B cell (primary cell): Measurements from ENCODE around the gene G6PC3. TPM values are rescaled to one million over a fixed set of nuclear protein-coding genes. Genes with fewer than 3 reads are reported as not detected.

Experiments used
- ATAC-seq: fragments of 200-7000 bp; cut with Tn5 transposase; one replicate; pipeline ENCODE4 v1.10.0; 2021; ENCODE audit warnings: low read depth, mild to moderate bottlenecking, moderate number of reproducible peaks, moderate library complexity
- CTCF ChIA-PET: fragments of 350-600 bp; sonication (Branson Sonifier 250); formaldehyde crosslinking; loops from one replicate; lab custom pipeline; 2021; ENCODE audit warnings: antibody characterized with exemption, inconsistent platforms; lab: Charles Lee
- POLR2A ChIA-PET: fragments of 350-600 bp; sonication (Branson Sonifier 250); formaldehyde crosslinking; loops from one replicate; lab custom pipeline; 2021; ENCODE audit warnings: antibody characterized with exemption; lab: Charles Lee
- DNase-seq: peaks from one replicate; pipeline ENCODE4 v3.0.0; 2013
- H2AFZ ChIP-seq: 2 replicates; pipeline ENCODE4 v1.6.1; 2012; ENCODE audit warnings: mild to moderate bottlenecking, low read depth, low read length; ENCODE audit not compliant: insufficient read depth, poor library complexity, severe bottlenecking
- H3K27ac ChIP-seq, 2 donors: 1 replicate in 1 of 2; 2 replicates in 1 of 2; pipeline ENCODE4 v1.5.1; 2012 to 2013; ENCODE audit warnings: low read length in 2 of 2, mild to moderate bottlenecking in 2 of 2, moderate library complexity in 1 of 2
- H3K27me3 ChIP-seq, 4 experiments: fragments of 200-600 bp in 1 of 4; sonication (generic) in 1 of 4; replicated peaks in 1 of 4; 1 replicate in 2 of 4; 2 replicates in 2 of 4; pipeline versions ENCODE4 v1.6.1 to v1.7.0; 2013 to 2016; ENCODE audit warnings: low read length in 3 of 4, mild to moderate bottlenecking in 2 of 4, mixed read lengths in 1 of 4, moderate library complexity in 1 of 4; ENCODE audit not compliant: insufficient read depth in 4 of 4, control insufficient read depth in 3 of 4; ENCODE audit errors: control extremely low read depth in 1 of 4
- H3K36me3 ChIP-seq, 2 experiments: replicated peaks in 1 of 2; 1 replicate in 1 of 2; 2 replicates in 1 of 2; pipeline versions ENCODE4 v1.6.1 to v1.7.1; 2013; ENCODE audit warnings: low read length in 1 of 2; ENCODE audit not compliant: insufficient read depth in 2 of 2, control insufficient read depth in 1 of 2; ENCODE audit errors: control extremely low read depth in 1 of 2, extremely low read depth in 1 of 2
- H3K4me1 ChIP-seq, 2 donors: fragments of 200-600 bp in 1 of 2; sonication (generic) in 1 of 2; 1 replicate in 1 of 2; 2 replicates in 1 of 2; pipeline versions ENCODE4 v1.5.1 to v1.6.1; 2013 to 2017; ENCODE audit warnings: low read length in 2 of 2; ENCODE audit not compliant: control insufficient read depth in 2 of 2, insufficient read depth in 2 of 2
- H3K4me2 ChIP-seq: replicated peaks from 2 replicates; pipeline ENCODE3; 2012; ENCODE audit warnings: mild to moderate bottlenecking, low read depth, low read length; ENCODE audit not compliant: poor library complexity, severe bottlenecking
- H3K4me3 ChIP-seq, 5 experiments: fragments of 200-600 bp in 1 of 5; sonication (generic) in 1 of 5; 1 replicate in 3 of 5; 2 replicates in 2 of 5; pipeline versions ENCODE4 v1.5.1 to v1.7.0; 2011 to 2016; ENCODE audit warnings: low read length in 4 of 5, mild to moderate bottlenecking in 4 of 5, low read depth in 2 of 5, control low read depth in 1 of 5, moderate library complexity in 1 of 5; ENCODE audit not compliant: insufficient read depth in 1 of 5; ENCODE audit errors: control extremely low read depth in 1 of 5, extremely low read depth in 1 of 5
- H3K79me2 ChIP-seq: fragments of 200-600 bp; sonication (generic); one replicate; pipeline ENCODE4 v1.6.0; 2016; ENCODE audit warnings: low read length; ENCODE audit not compliant: control insufficient read depth, insufficient read depth
- H3K9ac ChIP-seq: fragments of 200-600 bp; sonication (generic); 2 replicates; pipeline ENCODE4 v1.6.1; 2017; ENCODE audit warnings: mild to moderate bottlenecking, low read length, moderate library complexity
- H3K9me3 ChIP-seq, 3 donors: one replicate each; pipeline versions ENCODE4 v1.6.1 to v1.7.1; 2013; ENCODE audit warnings: low read length in 2 of 3; ENCODE audit not compliant: control insufficient read depth in 2 of 3, insufficient read depth in 1 of 3; ENCODE audit errors: control extremely low read depth in 1 of 3
- H4K20me1 ChIP-seq: 2 replicates; pipeline ENCODE4 v1.6.0; 2012; ENCODE audit warnings: mild to moderate bottlenecking, low read length; ENCODE audit not compliant: insufficient read depth, control insufficient read depth, poor library complexity, severe bottlenecking
- H3K27ac Mint-ChIP-seq: one replicate; pipeline ENCODE4 v1.8.0; 2021; ENCODE audit warnings: mixed read lengths
- H3K27me3 Mint-ChIP-seq: one replicate; pipeline ENCODE4 v1.8.0; 2021; ENCODE audit warnings: mixed read lengths
- H3K4me1 Mint-ChIP-seq: one replicate; pipeline ENCODE4 v1.8.0; 2021; ENCODE audit warnings: mixed read lengths
- H3K4me3 Mint-ChIP-seq: one replicate; pipeline ENCODE4 v1.8.0; 2021; ENCODE audit warnings: mixed read lengths
- H3K9me3 Mint-ChIP-seq: one replicate; pipeline ENCODE4 v1.8.0; 2022; ENCODE audit warnings: mixed read lengths; ENCODE audit not compliant: insufficient read depth
- EZH2 ChIP-seq: IDR thresholded peaks from 2 replicates; pipeline ENCODE4 v1.6.1; 2012; ENCODE audit warnings: borderline replicate concordance, low read depth, mild to moderate bottlenecking, moderate library complexity, low read length; ENCODE audit not compliant: insufficient read depth, poor library complexity, severe bottlenecking
- WGBS: methylation state at CpG from one replicate; pipeline ENCODE4 v1.1.5; 2013; ENCODE audit warnings: missing lambda C conversion rate; ENCODE audit not compliant: insufficient coverage; 5-methylcytosine and 5-hydroxymethylcytosine counted together
- intact Hi-C: fragments of 100-400 bp; cut with micrococcal nuclease; formaldehyde crosslinking; loops from one replicate; pipeline ENCODE4 v1.10.0; 2022
- polyA plus RNA-seq: library from polyadenylated mRNA; depleted of rRNA; stranded (reverse); fragments of >200 nt; gene quantifications from 2 replicates; pipeline ENCODE4 v1.2.3, GENCODE V29; 2012
- total RNA-seq, 2 donors: library from RNA; stranded (reverse); fragments of 120-200 nt in 1 of 2; gene quantifications; 1 replicate in 1 of 2; 2 replicates in 1 of 2; pipeline versions ENCODE4 v1.2.3 to v1.2.4, GENCODE V29; 2013 to 2022
- TF ChIP-seq, protein P1 (sequence below): fragments of 200-600 bp; IDR thresholded peaks from one replicate; pipeline ENCODE4 v1.8.0; 2022; ENCODE audit warnings: antibody characterized with exemption, mild to moderate bottlenecking

The G6PC3 gene
- total and polyA plus RNA-seq, 2 donors (not counting 1 experiment from before 2014, with no cell fraction given) = 24.3 to 28.5 TPM

DNA sequence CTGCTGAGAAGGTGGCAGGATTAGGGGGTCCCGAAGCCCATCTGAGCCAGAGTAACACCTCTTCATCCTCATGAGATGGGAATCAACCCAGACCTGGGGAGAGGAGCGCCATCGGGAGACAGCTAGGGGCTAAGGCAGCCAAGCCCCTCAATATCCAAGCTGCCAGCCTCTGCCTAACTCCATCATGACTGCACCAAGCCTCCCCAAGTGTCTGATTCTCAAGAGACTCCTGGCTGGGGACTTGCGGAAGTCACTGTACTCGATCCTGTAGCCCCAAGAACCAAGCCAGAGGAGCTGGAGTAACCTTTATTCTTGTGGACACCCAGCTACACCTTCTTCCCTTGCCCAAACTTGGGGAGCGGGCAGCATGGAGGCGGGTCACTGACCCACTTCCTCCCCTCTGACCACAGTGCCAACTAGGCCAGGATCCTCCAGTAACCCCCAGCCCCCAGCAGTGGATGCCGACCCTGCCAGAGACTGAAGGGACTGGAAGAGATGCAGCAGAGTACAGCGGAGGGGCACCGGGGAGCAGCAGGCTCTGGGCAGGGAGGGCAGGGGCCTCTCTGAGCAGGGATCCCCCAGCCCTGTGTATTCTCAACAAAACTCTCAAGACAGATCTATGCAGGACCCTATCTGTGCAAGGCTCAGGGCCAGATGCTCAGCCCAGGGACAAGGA, 39.6 kb downstream of the G6PC3 start:
- peaks cover 99% of the 10 kb centered on the region for H4K20me1 ChIP-seq
- no peak overlapping the region for H3K27ac Mint-ChIP-seq
- H3K4me3 Mint-ChIP-seq = peak overlapping the region; percentile 56
- H3K9me3 ChIP-seq = no peaks in the 10 kb centered on the region
- 85% methylated on average over 8 of the region's 10 CpGs for WGBS
- intact Hi-C loops = no loop called here
- H3K27me3 ChIP-seq = no peaks in the 10 kb centered on the region
- peaks cover 32 to 43% of the 10 kb centered on the region in 2 donors for H3K4me1 ChIP-seq
- no peak overlapping the region for H3K4me3 ChIP-seq
- ATAC-seq (no peak), DNase-seq (no peak)
- peaks cover 42% of the 10 kb centered on the region for H3K4me1 Mint-ChIP-seq
- POLR2A ChIA-PET = no interaction called here
- H3K9ac ChIP-seq = peak overlapping the region; percentile 48
- H3K79me2 ChIP-seq = peaks cover 85% of the 10 kb centered on the region
- H3K27ac ChIP-seq = no peak overlapping the region
- peak overlapping the region; percentile 82 for H3K4me2 ChIP-seq
- H2AFZ ChIP-seq = no peak overlapping the region
- TF ChIP-seq, protein P1, sequence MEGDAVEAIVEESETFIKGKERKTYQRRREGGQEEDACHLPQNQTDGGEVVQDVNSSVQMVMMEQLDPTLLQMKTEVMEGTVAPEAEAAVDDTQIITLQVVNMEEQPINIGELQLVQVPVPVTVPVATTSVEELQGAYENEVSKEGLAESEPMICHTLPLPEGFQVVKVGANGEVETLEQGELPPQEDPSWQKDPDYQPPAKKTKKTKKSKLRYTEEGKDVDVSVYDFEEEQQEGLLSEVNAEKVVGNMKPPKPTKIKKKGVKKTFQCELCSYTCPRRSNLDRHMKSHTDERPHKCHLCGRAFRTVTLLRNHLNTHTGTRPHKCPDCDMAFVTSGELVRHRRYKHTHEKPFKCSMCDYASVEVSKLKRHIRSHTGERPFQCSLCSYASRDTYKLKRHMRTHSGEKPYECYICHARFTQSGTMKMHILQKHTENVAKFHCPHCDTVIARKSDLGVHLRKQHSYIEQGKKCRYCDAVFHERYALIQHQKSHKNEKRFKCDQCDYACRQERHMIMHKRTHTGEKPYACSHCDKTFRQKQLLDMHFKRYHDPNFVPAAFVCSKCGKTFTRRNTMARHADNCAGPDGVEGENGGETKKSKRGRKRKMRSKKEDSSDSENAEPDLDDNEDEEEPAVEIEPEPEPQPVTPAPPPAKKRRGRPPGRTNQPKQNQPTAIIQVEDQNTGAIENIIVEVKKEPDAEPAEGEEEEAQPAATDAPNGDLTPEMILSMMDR = no peak
- no peak for TF ChIP-seq EZH2
- no peaks in the 10 kb centered on the region for H3K9me3 Mint-ChIP-seq
- CTCF ChIA-PET = interaction anchor here (0.6 to 1.8 kb wide), 2 partner anchors 13 to 572 kb away, joined by 3 to 7 read pairs; partner anchors contain the start of gene HDAC5
- H3K27me3 Mint-ChIP-seq = no peaks in the 10 kb centered on the region
- H3K36me3 ChIP-seq = peaks cover 6 to 30% of the 10 kb centered on the region in 2 experiments
